Measurements from ENCODE around the gene SEMA6B.

DNA sequence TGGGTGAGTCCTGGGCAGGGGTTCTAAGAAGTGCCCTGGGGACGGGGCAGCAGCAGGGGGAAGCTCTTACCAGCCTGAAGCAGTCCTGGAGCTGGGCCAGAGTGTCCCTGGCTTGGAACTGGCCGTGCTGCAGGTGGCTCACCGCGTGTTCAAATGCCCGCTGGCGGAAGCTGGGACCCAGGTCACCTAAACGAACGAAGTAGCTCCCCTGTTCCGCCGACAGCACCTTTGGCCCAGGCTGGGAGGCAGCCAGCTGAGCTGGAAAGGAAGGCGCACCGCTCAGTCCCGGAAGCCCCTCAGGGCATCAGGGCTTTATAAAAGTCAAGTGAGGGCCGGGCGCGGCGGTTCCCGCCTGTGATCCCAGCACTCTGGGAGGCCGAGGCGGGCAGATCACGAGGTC is 50.8 kb downstream of the SEMA6B start:
- TF ChIP-seq, protein P1, sequence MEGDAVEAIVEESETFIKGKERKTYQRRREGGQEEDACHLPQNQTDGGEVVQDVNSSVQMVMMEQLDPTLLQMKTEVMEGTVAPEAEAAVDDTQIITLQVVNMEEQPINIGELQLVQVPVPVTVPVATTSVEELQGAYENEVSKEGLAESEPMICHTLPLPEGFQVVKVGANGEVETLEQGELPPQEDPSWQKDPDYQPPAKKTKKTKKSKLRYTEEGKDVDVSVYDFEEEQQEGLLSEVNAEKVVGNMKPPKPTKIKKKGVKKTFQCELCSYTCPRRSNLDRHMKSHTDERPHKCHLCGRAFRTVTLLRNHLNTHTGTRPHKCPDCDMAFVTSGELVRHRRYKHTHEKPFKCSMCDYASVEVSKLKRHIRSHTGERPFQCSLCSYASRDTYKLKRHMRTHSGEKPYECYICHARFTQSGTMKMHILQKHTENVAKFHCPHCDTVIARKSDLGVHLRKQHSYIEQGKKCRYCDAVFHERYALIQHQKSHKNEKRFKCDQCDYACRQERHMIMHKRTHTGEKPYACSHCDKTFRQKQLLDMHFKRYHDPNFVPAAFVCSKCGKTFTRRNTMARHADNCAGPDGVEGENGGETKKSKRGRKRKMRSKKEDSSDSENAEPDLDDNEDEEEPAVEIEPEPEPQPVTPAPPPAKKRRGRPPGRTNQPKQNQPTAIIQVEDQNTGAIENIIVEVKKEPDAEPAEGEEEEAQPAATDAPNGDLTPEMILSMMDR (IDR thresholded peaks at IDR 0.05): no peak
- no peak for TF ChIP-seq POLR2A (IDR thresholded peaks at IDR 0.05)
